NK-92 treated with Interleukin-12 subunit alpha and Interleukin-12 subunit beta, amount 100 ng/mL, for 24 hours (cell line): ENCODE data around the gene SIGLEC14.

Source experiments
- DNase-seq: peaks from one replicate; lab custom pipeline; 2025; lab: John Stamatoyannopoulos, UW

The SIGLEC14 gene

GRCh38 chr19:51614789-51615188 is 31.8 kb downstream of the SIGLEC14 start:
- no peak for DNase-seq

GRCh38 chr19:51610576-51610975 is 36.0 kb downstream of the SIGLEC14 start:
- DNase-seq, result no peak

GRCh38 chr19:51607920-51608562 is 38.6 kb downstream of the SIGLEC14 start:
- DNase-seq, result peak; percentile 58

- DNase-seq, result peak; percentile 76
These were observed 39.5 kb downstream of the SIGLEC14 start for GRCh38 chr19:51607077-51607476.

- no peak for DNase-seq
These were observed 44.3 kb downstream of the SIGLEC14 start for GRCh38 chr19:51602189-51602854.

GRCh38 chr19:51600940-51601580 is 45.6 kb downstream of the SIGLEC14 start:
- DNase-seq, result no peak

GRCh38 chr19:51599084-51599483 is 47.5 kb downstream of the SIGLEC14 start:
- DNase-seq, result no peak

GRCh38 chr19:51598159-51598915 is 48.3 kb downstream of the SIGLEC14 start:
- DNase-seq, result no peak

- DNase-seq, result no peak
These were observed 51.1 kb downstream of the SIGLEC14 start for GRCh38 chr19:51595190-51596175.

GRCh38 chr19:51594774-51595109 is 51.9 kb downstream of the SIGLEC14 start:
- DNase-seq, result no peak

- DNase-seq, result peak; percentile 98
These were observed 52.5 kb downstream of the SIGLEC14 start for GRCh38 chr19:51593969-51594773.

- DNase-seq, result no peak
These were observed 53.3 kb downstream of the SIGLEC14 start for GRCh38 chr19:51593138-51593890.
